ENCODE measurements around the gene CLSTN2. TPM values are rescaled to one million over a fixed set of nuclear protein-coding genes. Genes with fewer than 3 reads are reported as not detected.

CLSTN2 gene
- total and polyA plus RNA-seq, 2 of the 4 experiments (the other 2 are of a cell fraction) = under 0.01 to 0.07 TPM

- no peak for DNase-seq
- no peak for ATAC-seq (ENCODE audit: low read depth)
- H3K23ac ChIP-seq (ENCODE audit: low read depth, low read length) = no peak overlapping the region
- CTCF ChIA-PET = no interaction called here
- no peak overlapping the region for H2AK5ac ChIP-seq (ENCODE audit: low read depth, low read length)
- H2BK20ac ChIP-seq (ENCODE audit: low read depth, low read length) = no peak overlapping the region
- no peak overlapping the region for H2BK5ac ChIP-seq (ENCODE audit: low read depth, low read length, poor library complexity, severe bottlenecking)
- in situ Hi-C loops (cut with MboI; ENCODE audit: low sequenced_read_pairs) (no loop called here), dilution Hi-C loops (cut with HindIII; ENCODE audit: low sequenced_read_pairs, unreplicated experiment) (no loop called here), intact Hi-C loops (cut with micrococcal nuclease) (no loop called here)
- no peaks in the 10 kb centered on the region for H3K9me3 ChIP-seq (ENCODE audit: control insufficient read depth, insufficient read depth, low read length)
- H3K4me3 ChIP-seq (ENCODE audit: insufficient read depth, low read depth, low read length) = no peak overlapping the region
- no peak overlapping the region for H4K5ac ChIP-seq (ENCODE audit: low read depth, low read length)
- H4K20me1 ChIP-seq (ENCODE audit: insufficient read depth, low read length) = no peaks in the 10 kb centered on the region
- no peak overlapping the region for H3K14ac ChIP-seq (replicated peaks; ENCODE audit: low read depth, low read length)
- no peak overlapping the region for H3K4me2 ChIP-seq (ENCODE audit: low read depth, low read length)
- H2AFZ ChIP-seq (replicated peaks; ENCODE audit: low read length, poor library complexity) = no peak overlapping the region
- POLR2A ChIA-PET (ENCODE audit: unreplicated experiment) = no interaction called here
- TF ChIP-seq MAZ (IDR thresholded peaks at IDR 0.05; ENCODE audit: borderline replicate concordance, low read depth, low read length) (no peak), CHD1 (IDR thresholded peaks at IDR 0.05; ENCODE audit: low read depth, low read length) (no peak), CTCF (conservative IDR thresholded peaks at IDR 0.05; ENCODE audit: low read depth, low read length) (no peak), MXI1 (IDR thresholded peaks at IDR 0.05; ENCODE audit: borderline replicate concordance, low read depth, low read length) (no peak), RCOR1 (IDR thresholded peaks at IDR 0.05; ENCODE audit: insufficient replicate concordance, low read length) (no peak), SMC3 (IDR thresholded peaks at IDR 0.05; ENCODE audit: low read depth, low read length) (no peak), CEBPB (IDR thresholded peaks at IDR 0.05; ENCODE audit: low read depth, low read length) (no peak), POLR2A (IDR thresholded peaks at IDR 0.05; ENCODE audit: low read depth, low read length) (no peak)
- no peaks in the 10 kb centered on the region for H3K9me1 ChIP-seq (ENCODE audit: insufficient read depth, low read length)
- no peak overlapping the region for H2BK120ac ChIP-seq (ENCODE audit: low read depth, low read length)
- H3K27ac ChIP-seq (ENCODE audit: insufficient read depth, low read length) = no peak overlapping the region
- no peak overlapping the region for H3K4ac ChIP-seq (ENCODE audit: low read depth, low read length)
- H2AK9ac ChIP-seq (replicated peaks; ENCODE audit: low read depth, low read length, poor library complexity) = no peak overlapping the region
- no CpG with 5 or more reads among the region's 1 CpG for WGBS, 2 experiments (ENCODE audit: extremely low coverage in 2 of 2, insufficient read length in 1 of 2)
- H3K56ac ChIP-seq (ENCODE audit: extremely low read depth, insufficient read depth, low read length) = no peak overlapping the region
- no peaks in the 10 kb centered on the region for H3K36me3 ChIP-seq (ENCODE audit: control insufficient read depth, insufficient read depth, low read length)
- H3K18ac ChIP-seq (ENCODE audit: low read depth, low read length) = no peak overlapping the region
- no peaks in the 10 kb centered on the region for H3K27me3 ChIP-seq (ENCODE audit: control insufficient read depth, insufficient read depth, low read length)
- no peak overlapping the region for H2BK15ac ChIP-seq (ENCODE audit: low read depth, low read length)
- no peak overlapping the region for H3K9ac ChIP-seq (ENCODE audit: low read depth, low read length)
- H3K4me1 ChIP-seq (ENCODE audit: control insufficient read depth, insufficient read depth, low read length) = no peaks in the 10 kb centered on the region
- no peak overlapping the region for H4K8ac ChIP-seq (ENCODE audit: low read depth in 2 of 2, low read length in 2 of 2)
- no peak overlapping the region for H4K91ac ChIP-seq (ENCODE audit: insufficient read depth, low read depth, low read length)
- H3K79me1 ChIP-seq (ENCODE audit: low read depth in 1 of 2, low read length in 2 of 2) = no peaks in the 10 kb centered on the region
- no TSS peak for BruUV-seq (replicated peaks)
These were observed 252.0 kb downstream of the CLSTN2 start for GRCh38 chr3:140187028-140187427.

Measured in IMR-90 (cell line).